Right ventricle myocardium superior (tissue), 1 donor: ENCODE results near the gene UNC13B. TPM values are rescaled to one million over a fixed set of nuclear protein-coding genes. Genes with fewer than 3 reads are reported as not detected.

ENCODE experiments used
- ATAC-seq: fragments of 200-7000 bp; cut with Tn5 transposase; one replicate; pipeline ENCODE4 v1.9.1; 2020; ENCODE audit warnings: mild to moderate bottlenecking; ENCODE audit not compliant: poor library complexity
- DNase-seq: peaks from one replicate; pipeline ENCODE4 v3.0.0-alpha.2; 2020
- intact Hi-C: fragments of 100-400 bp; cut with DNase I; formaldehyde crosslinking; loops from one replicate; pipeline ENCODE4 v1.11.2; 2022
- total RNA-seq: library from RNA; stranded (reverse); fragmentation: NEBNext Ultra II Directional; extraction: Animal tissue kit (Norgen Biotek cat#: 25700); gene quantifications from one replicate; pipeline ENCODE4 v1.2.1, GENCODE V29; 2021
- donor health status: DM: no; HTN: yes; CAD: no; lungs with severe emphysema.

UNC13B gene
- total RNA-seq, 1 donor from 2014 or later = 20.9 TPM

DNA sequence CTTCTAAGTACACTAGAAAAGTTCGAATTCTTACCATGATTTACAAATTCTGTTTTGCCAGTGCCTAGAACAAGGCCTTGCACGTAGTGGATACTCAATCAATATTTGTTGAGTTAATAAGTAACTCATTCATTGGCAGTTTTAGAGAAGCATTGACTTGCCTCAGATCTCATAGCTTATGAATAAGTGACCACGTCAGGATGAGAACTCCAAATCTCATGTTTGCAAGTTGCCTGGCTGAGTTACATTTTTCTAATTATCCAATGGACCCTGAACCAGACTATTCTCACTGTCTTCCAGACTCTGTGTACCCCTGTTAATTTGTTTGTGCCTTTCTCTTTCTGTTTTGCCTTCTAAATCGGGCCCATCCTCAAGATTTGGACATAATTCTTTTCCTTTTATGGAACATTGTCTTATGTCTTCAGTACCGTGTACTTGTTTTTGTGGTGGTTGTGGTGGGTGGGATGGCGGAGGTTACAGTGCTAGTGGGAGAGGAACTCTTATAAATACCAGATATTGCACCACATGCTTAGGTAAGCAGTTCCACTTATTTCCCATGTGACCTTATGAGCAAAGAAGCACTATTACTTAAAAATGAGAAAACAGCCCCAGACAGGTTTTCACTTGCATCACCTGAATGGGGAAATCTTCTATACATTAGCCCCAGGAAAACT is 96.3 kb downstream of the UNC13B start:
- intact Hi-C loops = loop anchor here (5.0 to 10.0 kb wide), 2 partner anchors 93 to 141 kb away; partner anchors contain the start of genes ATOSB and UNC13B
- ATAC-seq = no peak
- DNase-seq = no peak

DNA sequence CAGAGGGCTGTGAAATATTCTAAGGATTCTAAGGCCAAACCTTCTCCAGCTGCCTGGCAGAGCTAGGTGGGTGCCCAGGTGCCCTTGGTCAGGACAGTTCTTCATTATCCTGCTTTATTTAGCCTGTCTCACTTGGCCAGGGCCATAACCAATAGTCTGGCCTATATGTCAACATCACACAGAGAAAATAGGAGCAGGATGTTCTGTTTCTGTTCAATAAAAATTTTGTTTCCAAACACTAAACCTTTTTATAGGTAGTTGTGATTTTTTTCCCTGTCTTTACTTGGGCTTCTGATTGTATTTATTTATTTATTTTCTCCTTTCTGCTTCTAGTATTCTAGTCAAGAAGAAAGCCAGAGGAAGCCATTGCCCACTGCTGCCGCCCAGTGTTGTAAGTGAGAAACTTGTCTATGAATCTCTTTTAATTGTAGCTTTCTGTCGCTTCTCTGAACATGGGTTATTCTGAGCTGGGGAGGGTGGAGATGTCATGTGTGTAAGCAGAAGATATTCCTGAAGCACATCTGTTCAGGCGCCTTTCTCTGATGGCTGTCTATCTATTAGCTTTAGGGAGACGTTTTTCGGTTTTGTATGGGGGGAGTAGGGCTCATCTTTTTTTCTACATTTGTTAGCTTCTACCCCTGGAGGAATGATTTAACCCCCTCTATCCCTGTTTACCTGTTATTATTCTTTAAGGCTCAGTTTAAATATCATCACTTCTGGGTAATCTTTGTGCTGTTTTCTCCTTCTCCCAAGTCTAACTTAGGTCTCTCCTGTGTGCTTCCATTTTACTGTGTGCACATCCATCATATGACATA is 97.1 kb downstream of the UNC13B start:
- DNase-seq (peak; percentile 79), ATAC-seq (peak; percentile 79)
- intact Hi-C loops = loop anchor here (5.0 to 10.0 kb wide), 2 partner anchors 94 to 142 kb away; partner anchors contain the start of genes ATOSB and UNC13B

DNA sequence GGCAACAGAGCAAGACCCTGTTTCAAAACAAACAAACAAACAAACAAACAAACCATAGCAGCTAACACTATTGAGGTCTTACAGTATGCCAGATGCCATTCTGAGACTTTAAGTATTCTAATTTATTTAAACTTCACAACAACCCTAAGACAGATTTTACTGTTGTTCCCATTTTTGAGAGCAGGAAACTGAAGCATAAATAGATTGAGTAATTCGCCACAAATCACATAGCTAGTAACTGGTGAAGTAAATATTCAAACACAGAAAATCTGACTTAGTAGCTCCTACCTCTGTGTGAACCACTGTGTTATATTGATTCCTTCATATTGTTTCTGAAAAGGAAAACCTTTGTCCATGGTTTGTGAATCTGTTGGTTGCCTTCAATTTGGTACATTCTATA is 98.4 kb downstream of the UNC13B start:
- ATAC-seq = no peak
- DNase-seq = no peak

DNA sequence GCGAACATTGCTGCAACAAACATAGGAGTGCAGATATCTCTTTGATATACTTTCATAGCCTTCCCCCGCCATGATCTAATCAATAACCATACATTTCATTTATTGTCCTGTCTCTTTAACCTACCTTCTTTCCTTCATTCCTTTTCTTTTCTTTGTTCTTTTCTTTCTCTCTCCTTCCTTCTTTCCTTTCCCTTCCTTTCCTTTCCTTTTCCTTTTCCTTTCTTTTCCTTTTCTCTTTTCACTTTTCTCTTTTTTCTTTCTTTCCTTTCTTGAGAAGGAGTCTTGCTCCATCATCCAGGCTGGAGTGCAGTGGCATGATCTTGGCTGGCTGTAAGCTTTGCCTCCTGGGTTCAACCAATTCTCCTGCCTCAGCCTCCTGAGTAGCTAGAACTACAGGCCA is 100.3 kb downstream of the UNC13B start:
- no peak for DNase-seq
- intact Hi-C loops = no loop called here
- no peak for ATAC-seq

More for the DNA sequence above, 98.4 kb downstream of the UNC13B start:
- intact Hi-C loops = no loop called here

DNA sequence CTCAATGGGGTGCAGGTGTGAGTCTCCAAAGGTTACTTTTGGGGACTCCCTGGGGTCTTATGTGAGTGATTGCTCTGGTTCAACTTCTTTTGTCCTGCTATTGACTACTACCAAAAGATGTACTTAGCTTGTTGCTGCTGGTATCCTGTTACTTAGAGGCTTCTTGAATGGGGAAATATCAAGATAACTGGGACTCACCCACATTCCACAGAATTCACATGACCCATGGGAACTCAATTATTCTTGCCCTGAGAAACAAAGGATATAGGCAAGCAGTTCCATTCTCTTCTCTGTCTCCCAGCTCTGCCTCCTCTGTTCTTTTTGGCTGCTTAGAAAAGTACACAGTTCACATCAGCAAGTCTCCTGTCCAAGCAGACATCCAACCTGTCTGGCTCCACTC is 105.9 kb downstream of the UNC13B start:
- ATAC-seq = no peak
- intact Hi-C loops = no loop called here
- DNase-seq = no peak

DNA sequence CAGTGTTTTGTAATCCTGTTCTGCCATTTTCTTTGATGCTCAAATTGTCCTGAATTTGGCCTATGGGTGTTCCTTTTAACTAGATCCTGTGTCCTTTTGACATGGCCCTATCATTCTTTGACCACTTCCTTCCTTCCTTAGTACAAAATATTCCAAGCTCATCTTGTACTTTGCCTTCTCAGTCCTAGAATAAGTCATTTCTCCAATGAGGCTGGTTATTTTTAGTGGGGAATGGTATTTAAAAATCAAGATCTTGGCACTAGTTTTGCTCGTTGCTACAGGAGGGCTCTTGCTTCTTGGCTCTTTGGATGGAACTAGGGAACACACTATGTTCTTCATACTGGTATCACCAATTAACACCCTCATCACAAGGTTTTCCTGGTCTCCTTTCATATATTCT is 108.1 kb downstream of the UNC13B start:
- peak; percentile 68 for ATAC-seq
- intact Hi-C loops = no loop called here

DNA sequence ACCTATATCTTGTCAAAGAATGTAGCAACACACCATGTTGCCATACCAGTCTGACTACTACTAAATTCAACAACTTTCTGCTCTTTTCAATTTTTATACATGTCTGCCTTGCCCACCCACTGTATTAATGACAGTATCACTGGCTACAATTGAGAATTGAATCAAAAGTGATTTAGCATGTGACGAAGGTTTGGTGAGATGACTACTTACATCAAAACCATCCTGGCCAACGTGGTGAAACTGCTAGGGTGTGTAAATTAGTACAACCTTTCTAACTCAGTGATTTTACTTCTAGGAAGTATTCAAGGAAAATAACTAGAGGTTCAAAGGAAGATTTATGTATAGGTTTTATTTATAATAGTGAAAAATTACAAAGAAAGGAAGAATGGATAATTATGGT is 109.8 kb downstream of the UNC13B start:
- intact Hi-C loops = no loop called here
- ATAC-seq (no peak), DNase-seq (no peak)

More for the DNA sequence above, 108.1 kb downstream of the UNC13B start:
- DNase-seq = no peak

DNA sequence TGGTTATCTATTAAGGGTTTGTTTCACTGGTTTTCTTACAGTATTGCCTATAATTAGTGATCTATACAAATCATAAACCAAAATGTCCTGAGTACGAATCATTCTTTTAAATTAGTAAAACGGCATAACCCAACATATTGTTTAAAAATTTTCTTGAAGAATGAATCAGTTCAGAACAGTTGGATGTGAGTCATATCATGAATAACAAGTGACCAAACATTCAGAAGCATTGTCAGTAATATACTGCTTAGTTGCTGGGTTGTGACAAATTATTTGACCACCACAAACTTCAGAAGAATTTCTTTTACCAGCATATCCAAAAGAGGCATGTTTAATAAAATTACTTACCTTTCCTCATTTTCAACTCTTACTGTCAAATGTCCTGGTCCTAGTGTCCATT is 111.2 kb downstream of the UNC13B start:
- ATAC-seq (no peak), DNase-seq (no peak)
- intact Hi-C loops = no loop called here

DNA sequence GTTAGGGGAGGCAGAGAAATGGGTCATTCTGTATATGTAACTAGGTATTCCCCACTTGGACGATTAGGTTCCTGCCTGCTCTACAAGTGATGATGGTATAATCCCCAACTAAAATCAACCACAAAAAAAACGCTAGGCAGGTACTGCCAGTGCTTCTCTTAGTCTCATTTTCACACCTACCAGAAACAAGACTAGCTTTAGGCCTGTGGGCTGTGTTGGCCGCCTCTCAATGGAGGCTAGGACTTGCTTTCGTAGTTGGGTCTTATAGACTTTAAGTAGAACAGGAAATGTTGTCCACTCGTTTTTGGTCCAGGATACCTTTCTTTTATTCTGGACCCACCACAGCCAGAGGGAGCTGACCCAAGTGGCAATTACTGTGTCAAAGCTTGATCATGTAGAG is 111.8 kb downstream of the UNC13B start:
- no peak for DNase-seq
- no peak for ATAC-seq
- intact Hi-C loops = no loop called here

DNA sequence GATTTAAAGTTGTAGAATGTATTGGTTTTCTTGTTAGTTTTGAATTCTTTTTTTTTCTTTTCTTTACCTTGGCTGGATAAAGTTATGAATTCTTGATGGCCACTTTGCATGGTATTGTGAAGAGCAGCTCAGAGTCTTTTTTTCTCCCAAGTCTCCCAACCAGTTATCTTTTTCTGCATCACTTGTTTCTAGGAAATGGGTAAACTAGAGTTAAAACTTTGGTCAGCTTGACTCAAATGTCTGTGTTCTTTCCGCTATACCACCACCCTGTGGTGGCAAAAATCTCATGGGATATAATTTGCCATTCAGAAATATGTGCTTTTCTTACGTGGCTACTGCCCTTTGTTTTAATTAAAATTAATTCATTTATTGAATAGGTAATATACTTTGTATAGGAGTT is 113.2 kb downstream of the UNC13B start:
- ATAC-seq (no peak), DNase-seq (no peak)
- intact Hi-C loops = no loop called here

DNA sequence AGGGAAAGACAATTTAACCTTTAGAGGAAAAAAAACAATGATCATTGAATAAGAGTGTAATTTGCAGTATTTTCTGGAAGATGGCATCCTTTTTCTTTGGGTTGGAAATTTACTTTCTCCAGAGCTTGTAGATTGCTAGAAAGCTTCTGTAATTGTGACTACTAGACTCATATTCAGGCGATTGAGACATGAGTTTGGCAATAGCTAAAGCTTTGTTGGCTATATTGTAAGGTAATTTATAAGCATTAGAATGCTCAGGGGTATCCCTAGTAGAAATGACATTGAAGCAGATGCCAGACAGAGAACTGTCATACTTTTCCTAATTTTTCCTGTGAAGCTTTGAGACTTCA is 115.3 kb downstream of the UNC13B start:
- intact Hi-C loops = no loop called here
- no peak for ATAC-seq
- DNase-seq = no peak

DNA sequence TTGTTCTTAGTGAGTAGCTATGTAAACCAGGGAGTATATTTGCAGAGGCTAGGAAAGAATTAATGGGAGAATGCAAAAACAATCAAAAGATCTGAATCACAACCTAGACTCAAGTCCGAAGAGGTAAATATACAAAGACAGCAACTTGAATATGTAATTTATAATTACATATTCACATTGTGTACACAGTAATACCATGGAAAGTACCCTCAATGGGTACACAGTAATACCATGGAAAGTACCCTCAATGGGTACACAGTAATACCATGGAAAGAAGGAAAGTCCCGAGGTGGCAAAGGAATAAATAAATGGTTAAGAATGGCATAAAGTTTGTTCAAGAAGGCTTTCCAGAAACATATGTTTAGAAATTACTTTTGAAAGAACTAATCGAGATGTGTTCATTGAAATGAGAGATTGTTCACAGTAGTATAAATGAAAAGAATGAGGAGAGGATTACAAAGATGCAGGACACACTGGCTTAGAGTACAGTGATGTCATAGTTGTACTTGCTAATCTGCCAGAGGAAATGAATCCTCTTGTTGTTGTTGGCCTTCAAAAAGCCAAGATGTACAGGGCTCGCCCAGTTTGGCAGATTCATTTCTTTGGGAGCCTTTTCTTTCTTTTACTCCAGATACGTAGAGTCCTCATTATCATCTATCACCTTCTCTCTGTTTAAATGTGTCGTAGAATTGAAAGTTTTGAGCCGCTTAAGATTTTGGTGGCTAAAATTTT is 116.0 kb downstream of the UNC13B start:
- ATAC-seq (peak; percentile 82), DNase-seq (no peak)
- intact Hi-C loops = no loop called here

DNA sequence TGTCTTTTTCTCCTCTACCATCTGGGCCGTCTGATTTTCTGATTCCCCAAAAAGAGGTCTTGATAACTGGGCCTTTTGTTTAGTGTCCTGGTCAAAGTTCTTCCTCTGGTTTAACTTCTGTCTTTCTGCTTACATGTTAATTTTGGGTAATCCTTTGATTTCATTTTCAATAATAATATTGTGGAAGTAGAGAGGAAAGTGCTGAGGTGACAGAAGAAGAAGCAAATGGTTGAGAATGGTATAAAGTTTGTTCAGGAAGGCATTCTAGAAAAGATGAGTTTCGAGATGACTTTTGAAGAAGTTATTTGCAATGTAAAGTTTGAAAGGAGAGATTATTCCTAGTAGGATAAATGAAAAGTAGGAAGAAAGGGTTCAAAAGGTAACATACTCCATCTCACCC is 118.1 kb downstream of the UNC13B start:
- no peak for ATAC-seq
- intact Hi-C loops = no loop called here
- no peak for DNase-seq

DNA sequence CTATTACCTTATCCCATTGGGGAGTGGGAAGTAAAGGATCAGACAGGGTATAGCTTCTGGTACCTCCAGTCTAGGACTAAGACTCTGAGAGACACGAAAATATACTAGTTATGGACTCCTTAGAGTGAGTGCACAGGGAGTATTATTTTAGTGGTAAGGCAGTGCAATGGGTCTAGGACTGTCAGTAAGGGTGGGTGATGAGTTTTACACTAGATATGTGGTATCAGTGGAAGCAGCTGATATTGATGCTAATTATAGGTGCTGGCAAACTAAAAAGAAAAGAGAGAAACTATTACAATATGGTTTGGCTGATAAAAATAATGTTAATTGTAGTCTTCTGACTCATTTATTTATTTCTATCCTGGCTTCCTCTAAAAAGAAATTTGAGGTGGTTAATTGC is 118.6 kb downstream of the UNC13B start:
- ATAC-seq (no peak), DNase-seq (no peak)
- intact Hi-C loops = no loop called here

DNA sequence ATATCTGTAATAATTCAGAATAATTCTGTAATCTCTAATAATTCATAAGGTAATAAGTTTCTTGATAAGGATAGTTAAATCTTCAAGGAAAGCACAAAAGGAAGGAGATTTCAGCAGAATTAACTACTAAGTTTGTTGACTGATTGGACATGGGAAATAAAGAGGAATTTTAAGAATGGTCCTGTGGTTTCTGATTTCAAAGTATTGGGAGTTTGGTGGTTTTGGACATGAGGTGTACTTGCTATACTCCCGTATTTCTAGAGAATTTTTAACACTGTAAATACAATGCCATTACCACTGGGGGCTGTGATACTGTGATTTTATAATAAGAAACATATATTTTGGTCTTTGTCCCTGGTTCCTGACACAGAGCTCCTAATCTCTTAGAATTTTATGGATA is 123.9 kb downstream of the UNC13B start:
- ATAC-seq (no peak), DNase-seq (no peak)
- intact Hi-C loops = no loop called here

DNA sequence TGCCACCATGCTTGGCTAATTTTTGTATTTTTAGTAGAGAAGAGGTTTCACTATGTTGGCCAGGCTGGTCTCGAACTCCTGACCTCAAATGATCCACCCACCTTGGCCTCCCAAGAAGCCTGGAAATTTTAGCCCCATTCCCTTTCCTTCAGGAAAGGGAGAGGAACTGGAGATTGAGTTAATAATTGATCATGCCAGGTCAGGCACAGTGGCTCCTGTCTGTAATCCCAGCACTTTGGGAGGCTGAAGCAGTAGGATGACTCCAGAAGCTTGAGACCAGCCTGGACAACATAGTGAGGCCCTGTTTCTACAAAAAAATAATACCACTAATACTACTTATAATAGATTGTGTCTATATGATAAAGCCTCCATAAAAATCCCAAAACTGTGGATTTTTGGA is 124.6 kb downstream of the UNC13B start:
- intact Hi-C loops = no loop called here
- no peak for ATAC-seq
- no peak for DNase-seq

DNA sequence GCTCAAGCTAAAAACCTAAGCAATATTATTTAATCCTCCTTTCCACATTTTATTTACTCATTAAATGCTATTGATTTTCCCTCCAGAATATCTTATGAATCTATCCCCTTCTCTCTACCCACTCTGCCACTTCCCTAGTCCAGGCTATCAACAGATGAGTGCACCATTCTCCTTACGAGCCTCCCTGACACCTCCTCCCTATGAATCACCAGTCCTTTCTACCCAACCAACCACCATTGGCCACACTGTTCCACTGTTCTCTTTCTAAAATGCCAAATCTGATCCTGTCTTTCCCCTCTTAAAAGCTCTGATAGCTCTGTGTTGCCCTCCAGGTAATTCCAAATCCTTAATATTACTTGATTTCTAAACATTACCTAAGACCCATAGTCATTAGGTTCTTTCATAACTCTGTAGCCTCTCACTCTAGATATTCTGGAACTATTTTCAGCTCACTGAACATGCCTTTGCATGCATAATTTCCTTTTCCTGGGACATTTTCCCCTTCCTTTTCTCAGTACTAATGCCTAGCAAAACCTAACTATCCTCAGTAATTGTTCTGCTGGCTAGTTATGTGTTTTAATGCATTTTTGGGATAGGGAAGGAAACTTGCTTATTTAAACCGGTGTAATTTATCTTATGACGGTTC is 126.3 kb downstream of the UNC13B start:
- ATAC-seq (no peak), DNase-seq (no peak)
- intact Hi-C loops = no loop called here

DNA sequence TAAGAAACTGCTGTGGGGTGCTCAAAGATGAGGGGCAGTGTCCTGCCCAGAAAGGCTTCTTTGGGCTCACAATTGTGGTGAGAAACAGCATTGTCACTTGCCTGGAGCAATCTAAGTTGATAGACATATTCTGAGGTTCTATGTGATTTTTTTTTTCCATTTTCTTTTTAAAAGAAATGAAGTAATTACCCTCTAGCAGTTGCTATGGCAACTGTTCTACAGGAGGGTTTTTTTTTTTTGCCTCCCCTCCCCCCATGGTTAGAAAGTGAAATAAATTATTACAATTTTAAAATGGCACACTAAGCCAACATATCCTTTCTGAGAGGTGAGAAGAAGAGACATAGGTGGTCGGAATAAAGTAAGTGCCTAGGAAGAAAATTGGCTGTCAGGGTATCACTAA is 127.0 kb downstream of the UNC13B start:
- intact Hi-C loops = no loop called here
- no peak for DNase-seq
- no peak for ATAC-seq

DNA sequence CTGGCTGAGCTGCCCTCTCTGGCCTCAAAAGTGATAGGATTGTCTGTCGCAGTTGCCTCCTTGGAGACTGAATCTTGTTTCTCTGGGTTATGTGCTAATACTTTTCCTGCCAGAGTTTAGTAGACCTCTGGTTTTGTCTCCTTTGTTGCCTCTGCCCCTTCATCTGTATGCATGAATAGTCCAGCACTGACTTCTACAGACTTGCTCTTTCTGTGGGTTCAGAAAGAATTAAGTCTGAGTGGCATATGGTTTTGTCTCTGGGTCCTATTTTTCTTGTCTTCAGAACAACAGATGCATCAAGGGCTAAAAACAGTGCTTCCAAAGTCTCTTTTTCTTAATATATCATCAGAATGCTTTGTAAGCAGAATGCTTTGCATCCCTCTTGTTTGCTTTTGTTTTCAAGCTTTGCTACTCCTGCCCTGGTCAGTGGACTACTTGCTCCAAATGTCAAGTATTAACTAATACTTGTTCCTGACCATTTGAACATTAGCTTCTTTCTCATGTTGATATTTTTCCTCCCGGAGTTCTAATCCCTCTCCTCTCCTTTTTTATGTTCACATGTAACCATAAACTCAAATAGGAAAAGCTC is 131.7 kb downstream of the UNC13B start:
- ATAC-seq (no peak), DNase-seq (no peak)
- intact Hi-C loops = no loop called here
